Left hindlimb (tissue), 1 donor: Measurements from ENCODE around the gene CCL26.
A peak's percentile ranks its signal among the peaks of the same experiment; 100 is the strongest.
"Not testable (repeated sequence)": the region's sequence is repeated elsewhere in the genome, so short reads cannot be mapped to it uniquely, and the experiment has no call there.

Experiments
- DNase-seq: peaks from one replicate; pipeline ENCODE4 v3.0.0-alpha.2; 2018

CCL26 gene

GRCh38 chr7:75738604-75738974 lies 33.4 kb downstream of the CCL26 start, which contains the start of gene HIP1:
TSS of gene HIP1 (minus strand) at chr7:75738941. CDS start at chr7:75738920, 21 bp downstream.
- no peak for DNase-seq

- peak; percentile 58 for DNase-seq
These were observed 34.0 kb downstream of the CCL26 start for GRCh38 chr7:75737856-75738603.

- DNase-seq = no peak
These were observed 36.2 kb downstream of the CCL26 start for GRCh38 chr7:75735581-75736350.

GRCh38 chr7:75734586-75735458 lies 37.2 kb downstream of the CCL26 start:
- DNase-seq = no peak

GRCh38 chr7:75732764-75733630 lies 39.0 kb downstream of the CCL26 start:
- no peak for DNase-seq

GRCh38 chr7:75732016-75732521 lies 39.9 kb downstream of the CCL26 start:
- no peak for DNase-seq

- DNase-seq = no peak
These were observed 42.1 kb downstream of the CCL26 start for GRCh38 chr7:75729851-75730274.

- DNase-seq = peak; percentile 60
These were observed 44.0 kb downstream of the CCL26 start for GRCh38 chr7:75727881-75728593.

- DNase-seq = not testable (repeated sequence)
These were observed 44.7 kb downstream of the CCL26 start for GRCh38 chr7:75727351-75727750.

- DNase-seq = no peak
These were observed 46.7 kb downstream of the CCL26 start for GRCh38 chr7:75725306-75725705.

- no peak for DNase-seq
These were observed 48.6 kb downstream of the CCL26 start for GRCh38 chr7:75723444-75723843.

GRCh38 chr7:75722373-75722772 lies 49.6 kb downstream of the CCL26 start:
- peak; percentile 53 for DNase-seq

- DNase-seq = not testable (repeated sequence)
These were observed 50.1 kb downstream of the CCL26 start for GRCh38 chr7:75721922-75722321.

- DNase-seq = no peak
These were observed 50.6 kb downstream of the CCL26 start for GRCh38 chr7:75721426-75721825.

- no peak for DNase-seq
These were observed 52.4 kb downstream of the CCL26 start for GRCh38 chr7:75719626-75720025.
